Ascending aorta (tissue), 2 donors: ENCODE results near the gene HCRTR2. TPM values are rescaled to one million over a fixed set of nuclear protein-coding genes. Genes with fewer than 3 reads are reported as not detected.
"Not testable (repeated sequence)": the region's sequence is repeated elsewhere in the genome, so short reads cannot be mapped to it uniquely, and the experiment has no call there.

Source experiments
- DNase-seq, 2 donors: peaks; one replicate each; pipeline ENCODE4 v3.0.0-alpha.2; 2019; ENCODE audit warnings: low spot score in 2 of 2
- H3K27ac ChIP-seq, 2 donors: fragments of 200-600 bp; sonication (generic); one replicate each; pipeline ENCODE4 v1.5.1; 2016 to 2017; ENCODE audit warnings: mild to moderate bottlenecking in 1 of 2
- H3K27me3 ChIP-seq: fragments of 200-600 bp; sonication (generic); one replicate; pipeline ENCODE4 v1.5.1; 2017
- H3K36me3 ChIP-seq, 2 donors: fragments of 200-600 bp; sonication (generic); one replicate each; pipeline ENCODE4 v1.5.1; 2016
- H3K4me1 ChIP-seq, 2 donors: fragments of 200-600 bp; sonication (generic); one replicate each; pipeline ENCODE4 v1.5.1; 2016 to 2017; ENCODE audit warnings: mild to moderate bottlenecking in 1 of 2
- H3K4me3 ChIP-seq, 2 donors: fragments of 200-600 bp; sonication (generic); one replicate each; pipeline ENCODE4 v1.5.1; 2016 to 2017; ENCODE audit warnings: mild to moderate bottlenecking in 1 of 2
- H3K9me3 ChIP-seq, 2 donors: fragments of 200-600 bp; sonication (generic); one replicate each; pipeline ENCODE4 v1.5.1; 2016
- intact Hi-C: fragments of 100-400 bp; cut with DNase I; formaldehyde crosslinking; loops from one replicate; pipeline ENCODE4 v1.15.1; 2023
- total RNA-seq: library from RNA; depleted of rRNA; stranded (reverse); fragments of >200 nt; gene quantifications from one replicate; pipeline ENCODE4 v1.1.0, GENCODE V29; 2016
- TF ChIP-seq, protein P1 (sequence below), 3 experiments: fragments of 200-600 bp in 2 of 3; fragments of 450-650 bp in 1 of 3; sonication (generic) in 2 of 3; IDR thresholded peaks; one replicate each; pipeline ENCODE4 v1.5.1; 2016 to 2019; ENCODE audit warnings: antibody characterized with exemption in 3 of 3, mild to moderate bottlenecking in 1 of 3, moderate library complexity in 1 of 3

Gene HCRTR2
- total RNA-seq, 1 donor from 2014 or later, result not detected

DNA sequence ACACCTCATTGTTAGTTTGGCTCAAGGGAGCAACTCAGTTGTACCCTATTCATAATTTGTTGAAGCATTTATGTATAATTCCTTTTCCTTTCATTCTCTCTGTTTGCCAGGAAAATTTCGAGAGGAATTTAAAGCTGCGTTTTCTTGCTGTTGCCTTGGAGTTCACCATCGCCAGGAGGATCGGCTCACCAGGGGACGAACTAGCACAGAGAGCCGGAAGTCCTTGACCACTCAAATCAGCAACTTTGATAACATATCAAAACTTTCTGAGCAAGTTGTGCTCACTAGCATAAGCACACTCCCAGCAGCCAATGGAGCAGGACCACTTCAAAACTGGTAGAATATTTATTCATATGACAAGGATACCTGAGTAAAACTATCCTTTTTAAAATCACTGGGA lies 107.8 kb downstream of the HCRTR2 start:
- no peaks in the 10 kb centered on the region for H3K4me1 ChIP-seq
- TF ChIP-seq, protein P1, sequence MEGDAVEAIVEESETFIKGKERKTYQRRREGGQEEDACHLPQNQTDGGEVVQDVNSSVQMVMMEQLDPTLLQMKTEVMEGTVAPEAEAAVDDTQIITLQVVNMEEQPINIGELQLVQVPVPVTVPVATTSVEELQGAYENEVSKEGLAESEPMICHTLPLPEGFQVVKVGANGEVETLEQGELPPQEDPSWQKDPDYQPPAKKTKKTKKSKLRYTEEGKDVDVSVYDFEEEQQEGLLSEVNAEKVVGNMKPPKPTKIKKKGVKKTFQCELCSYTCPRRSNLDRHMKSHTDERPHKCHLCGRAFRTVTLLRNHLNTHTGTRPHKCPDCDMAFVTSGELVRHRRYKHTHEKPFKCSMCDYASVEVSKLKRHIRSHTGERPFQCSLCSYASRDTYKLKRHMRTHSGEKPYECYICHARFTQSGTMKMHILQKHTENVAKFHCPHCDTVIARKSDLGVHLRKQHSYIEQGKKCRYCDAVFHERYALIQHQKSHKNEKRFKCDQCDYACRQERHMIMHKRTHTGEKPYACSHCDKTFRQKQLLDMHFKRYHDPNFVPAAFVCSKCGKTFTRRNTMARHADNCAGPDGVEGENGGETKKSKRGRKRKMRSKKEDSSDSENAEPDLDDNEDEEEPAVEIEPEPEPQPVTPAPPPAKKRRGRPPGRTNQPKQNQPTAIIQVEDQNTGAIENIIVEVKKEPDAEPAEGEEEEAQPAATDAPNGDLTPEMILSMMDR (IDR thresholded peaks at IDR 0.05), result no peak
- H3K36me3 ChIP-seq, result no peaks in the 10 kb centered on the region
- H3K9me3 ChIP-seq, result no peaks in the 10 kb centered on the region
- no peak for DNase-seq
- no peaks in the 10 kb centered on the region for H3K27me3 ChIP-seq
- no peak overlapping the region for H3K27ac ChIP-seq
- intact Hi-C loops, result no loop called here
- no peak overlapping the region for H3K4me3 ChIP-seq

DNA sequence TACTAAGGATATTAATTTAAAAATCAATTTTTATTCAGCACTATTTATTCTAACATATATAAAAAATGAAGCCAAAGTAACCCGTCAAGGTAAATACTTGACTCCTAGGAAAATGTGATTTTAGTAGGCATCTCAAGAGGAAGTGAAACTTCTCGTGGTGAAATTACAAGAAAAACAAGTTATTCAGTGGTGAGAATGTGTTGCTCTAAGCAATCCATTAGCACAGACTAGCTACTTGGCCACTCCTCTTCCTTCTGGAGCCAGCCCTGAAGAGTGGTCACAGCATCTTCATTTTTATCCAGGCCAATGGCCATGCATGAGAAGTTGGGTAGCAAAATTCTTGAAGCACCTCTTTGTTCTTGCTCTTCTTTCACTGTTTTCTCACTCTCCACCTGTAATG lies 112.5 kb downstream of the HCRTR2 start:
- H3K36me3 ChIP-seq, result no peaks in the 10 kb centered on the region
- intact Hi-C loops, result no loop called here
- H3K27me3 ChIP-seq, result no peaks in the 10 kb centered on the region
- no peaks in the 10 kb centered on the region for H3K9me3 ChIP-seq
- no peak overlapping the region for H3K27ac ChIP-seq
- TF ChIP-seq, protein P1 (IDR thresholded peaks at IDR 0.05), result no peak
- no peak for DNase-seq
- no peak overlapping the region for H3K4me3 ChIP-seq
- H3K4me1 ChIP-seq, result no peaks in the 10 kb centered on the region

DNA sequence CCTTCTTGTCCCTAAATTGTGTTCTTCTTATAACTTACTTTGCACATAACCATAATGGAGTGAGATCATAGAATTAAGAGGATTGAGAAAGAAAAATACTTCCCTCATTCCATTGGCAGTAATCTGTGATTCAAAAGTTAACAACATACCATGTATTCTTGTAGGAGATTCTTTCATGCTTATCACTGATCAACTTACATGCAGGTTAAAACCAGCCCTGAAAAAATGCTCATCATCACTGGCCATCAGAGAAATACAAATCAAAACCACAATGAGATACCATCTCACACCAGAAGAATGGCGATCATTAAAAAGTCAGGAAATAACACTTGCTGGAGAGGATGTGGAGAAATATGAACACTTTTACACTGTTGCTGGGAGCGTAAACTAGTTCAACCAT lies 116.4 kb downstream of the HCRTR2 start:
- no peak for DNase-seq
- H3K9me3 ChIP-seq, result no peaks in the 10 kb centered on the region
- no peak overlapping the region for H3K27ac ChIP-seq
- TF ChIP-seq, protein P1 (IDR thresholded peaks at IDR 0.05), result no peak
- intact Hi-C loops, result no loop called here
- H3K4me3 ChIP-seq, result no peak overlapping the region
- no peaks in the 10 kb centered on the region for H3K4me1 ChIP-seq
- H3K36me3 ChIP-seq, result no peaks in the 10 kb centered on the region
- no peaks in the 10 kb centered on the region for H3K27me3 ChIP-seq

DNA sequence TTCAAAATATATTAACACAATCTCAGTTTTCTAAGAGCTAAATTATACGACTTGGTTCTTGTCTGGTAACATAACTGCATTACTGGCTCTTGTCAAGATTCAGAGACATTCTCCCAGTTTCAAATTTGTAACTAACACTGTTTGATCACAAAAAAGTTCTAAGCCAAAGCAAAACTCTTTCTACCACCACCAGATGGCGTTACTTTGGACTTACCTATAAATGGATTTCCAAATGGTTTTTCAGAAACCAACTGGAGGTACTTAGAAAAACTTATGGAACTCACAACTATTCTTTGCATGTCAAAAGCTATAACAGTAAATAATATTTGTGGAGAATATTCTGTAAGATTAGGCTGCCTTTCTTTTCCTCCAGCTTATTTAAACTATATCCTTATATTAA lies 118.8 kb downstream of the HCRTR2 start:
- no peak for DNase-seq
- TF ChIP-seq, protein P1 (IDR thresholded peaks at IDR 0.05), result no peak
- no peaks in the 10 kb centered on the region for H3K36me3 ChIP-seq
- H3K9me3 ChIP-seq, result no peaks in the 10 kb centered on the region
- intact Hi-C loops, result no loop called here
- H3K27ac ChIP-seq, result no peak overlapping the region
- no peak overlapping the region for H3K4me3 ChIP-seq
- H3K27me3 ChIP-seq, result no peaks in the 10 kb centered on the region
- H3K4me1 ChIP-seq, result no peaks in the 10 kb centered on the region

DNA sequence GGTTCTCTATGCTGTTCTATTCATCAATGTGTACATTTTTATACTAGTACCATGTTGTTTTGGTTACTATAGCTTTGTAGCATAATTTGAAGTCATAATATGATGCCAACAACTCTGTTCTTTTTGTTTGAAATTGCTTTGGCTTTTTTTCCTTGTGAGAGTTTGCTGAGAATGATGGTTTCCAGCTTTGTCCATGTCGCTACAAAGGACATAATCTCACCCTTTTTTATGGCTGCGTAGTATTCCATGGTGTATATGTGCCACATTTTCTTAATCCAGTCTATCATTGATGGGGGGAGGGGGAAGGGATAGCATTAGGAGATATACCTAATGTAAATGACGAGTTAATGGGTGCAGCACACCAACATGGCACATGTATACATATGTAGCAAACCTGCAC lies 122.9 kb downstream of the HCRTR2 start:
- H3K27ac ChIP-seq, H3K4me3 ChIP-seq, intact Hi-C loops, H3K36me3 ChIP-seq, H3K4me1 ChIP-seq, H3K27me3 ChIP-seq, DNase-seq, H3K9me3 ChIP-seq: not testable (repeated sequence)

DNA sequence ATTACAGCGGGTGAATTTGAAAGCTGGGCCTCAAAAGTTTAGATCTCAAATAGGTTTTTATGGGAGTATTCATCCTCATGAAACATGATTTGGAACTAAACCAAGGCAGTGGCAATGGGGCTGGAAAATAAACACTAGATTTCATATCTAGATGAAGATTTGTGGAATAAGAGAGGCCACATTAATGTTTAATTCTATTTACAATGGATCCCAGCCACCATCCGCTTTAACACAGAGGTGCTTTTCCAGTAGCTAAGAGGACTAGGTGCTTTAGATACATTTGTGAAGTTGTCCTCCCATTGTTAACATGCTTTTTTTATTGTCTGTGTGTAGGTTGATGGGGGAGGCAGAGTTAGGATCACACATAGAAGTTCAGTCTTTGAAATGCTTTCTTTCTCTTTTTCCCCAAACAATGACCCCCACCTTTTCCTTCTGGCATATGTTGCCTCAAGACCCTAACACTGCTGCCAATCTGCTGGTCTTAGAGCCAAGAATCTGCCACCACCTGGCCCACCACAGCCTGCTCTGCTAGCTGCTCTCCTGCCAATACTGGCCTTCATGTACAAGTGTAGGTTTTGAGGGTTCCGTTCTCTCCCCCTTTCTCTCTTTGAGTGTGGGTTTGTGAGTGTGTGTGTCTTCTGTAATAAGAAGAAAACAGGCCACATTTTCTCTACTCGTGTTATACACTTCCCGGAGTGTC lies 125.1 kb downstream of the HCRTR2 start:
- no peaks in the 10 kb centered on the region for H3K27me3 ChIP-seq
- TF ChIP-seq, protein P1 (IDR thresholded peaks at IDR 0.05), result no peak
- H3K36me3 ChIP-seq, result no peaks in the 10 kb centered on the region
- intact Hi-C loops, result no loop called here
- no peak overlapping the region for H3K27ac ChIP-seq
- H3K4me1 ChIP-seq, result no peaks in the 10 kb centered on the region
- no peaks in the 10 kb centered on the region for H3K9me3 ChIP-seq
- DNase-seq, result no peak
- H3K4me3 ChIP-seq, result no peak overlapping the region
